WTC11 (cell line): ENCODE measurements around the gene IRF2. TPM values are rescaled to one million over a fixed set of nuclear protein-coding genes. Genes with fewer than 3 reads are reported as not detected.
A peak's percentile ranks its signal among the peaks of the same experiment; 100 is the strongest.

Experiments
- ATAC-seq: fragments of 200-7000 bp; cut with Tn5 transposase; 2 replicates; pipeline ENCODE4 v1.10.0; 2021; ENCODE audit warnings: mild to moderate bottlenecking, moderate library complexity
- CTCF ChIA-PET: fragments of 300-600 bp; sonication (Branson Sonifier 250); formaldehyde crosslinking; loops from one replicate; lab custom pipeline; 2021; ENCODE audit warnings: antibody characterized with exemption; lab: Charles Lee
- POLR2A ChIA-PET: fragments of 350-600 bp; sonication (Branson Sonifier 250); formaldehyde crosslinking; loops from one replicate; lab custom pipeline; 2021; ENCODE audit warnings: antibody characterized with exemption; lab: Charles Lee
- DNase-seq: peaks from one replicate; pipeline ENCODE4 v3.0.0; 2021; ENCODE audit warnings: low spot score
- H3K27ac Mint-ChIP-seq: 2 replicates; pipeline ENCODE4 v1.8.0; 2021; ENCODE audit warnings: mixed read lengths
- H3K27me3 Mint-ChIP-seq: 2 replicates; pipeline ENCODE4 v1.8.0; 2021; ENCODE audit warnings: low read depth, mild to moderate bottlenecking, moderate library complexity, mixed read lengths
- H3K36me3 Mint-ChIP-seq: 2 replicates; pipeline ENCODE4 v1.8.0; 2021; ENCODE audit warnings: mixed read lengths
- H3K4me1 Mint-ChIP-seq: 2 replicates; pipeline ENCODE4 v1.8.0; 2022; ENCODE audit warnings: mixed read lengths
- H3K4me3 Mint-ChIP-seq: 2 replicates; pipeline ENCODE4 v1.8.0; 2021; ENCODE audit warnings: mild to moderate bottlenecking, moderate library complexity, mixed read lengths
- H3K9me3 Mint-ChIP-seq: 2 replicates; pipeline ENCODE4 v1.8.0; 2021; ENCODE audit warnings: mixed read lengths
- ELF4 ChIP-seq: sonication (generic); formaldehyde crosslinking; IDR thresholded peaks from 2 replicates; pipeline ENCODE4 v1.8.1; 2022; ENCODE audit warnings: low read depth, mild to moderate bottlenecking, moderate library complexity, missing genetic modification reagents
- ERG ChIP-seq: fragments of 250-450 bp; sonication (Bioruptor Pico); IDR thresholded peaks from 2 replicates; pipeline ENCODE4 v1.8.0; 2021; ENCODE audit warnings: mild to moderate bottlenecking
- ESRRA ChIP-seq: sonication (generic); formaldehyde crosslinking; IDR thresholded peaks from 2 replicates; pipeline ENCODE4 v1.8.1; 2022; ENCODE audit warnings: mild to moderate bottlenecking, missing genetic modification reagents, borderline replicate concordance
- GABPB1 ChIP-seq: sonication (generic); formaldehyde crosslinking; IDR thresholded peaks from 2 replicates; pipeline ENCODE4 v1.8.1; 2023; ENCODE audit warnings: mild to moderate bottlenecking, missing genetic modification reagents
- JUN ChIP-seq: sonication (generic); formaldehyde crosslinking; IDR thresholded peaks from 2 replicates; pipeline ENCODE4 v1.8.0; 2023; ENCODE audit warnings: mild to moderate bottlenecking, missing genetic modification reagents
- MXD4 ChIP-seq: fragments of 250-450 bp; sonication (Bioruptor Pico); IDR thresholded peaks from 2 replicates; pipeline ENCODE4 v1.8.0; 2021; ENCODE audit warnings: mild to moderate bottlenecking, moderate library complexity, borderline replicate concordance
- NFE2L1 ChIP-seq: sonication (generic); formaldehyde crosslinking; IDR thresholded peaks from 2 replicates; pipeline ENCODE4 v1.8.1; 2023; ENCODE audit warnings: missing genetic modification reagents
- NFYB ChIP-seq: sonication (generic); formaldehyde crosslinking; conservative IDR thresholded peaks from 2 replicates; pipeline ENCODE4 v1.8.0; 2022; ENCODE audit warnings: low read depth, missing genetic modification reagents
- RELA ChIP-seq: sonication (generic); formaldehyde crosslinking; IDR thresholded peaks from 2 replicates; pipeline ENCODE4 v1.8.1; 2022; ENCODE audit warnings: missing genetic modification reagents, mild to moderate bottlenecking, borderline replicate concordance
- ZNF396 ChIP-seq: fragments of 250-450 bp; sonication (Bioruptor Pico); IDR thresholded peaks from 2 replicates; pipeline ENCODE4 v1.8.0; 2021; ENCODE audit warnings: mild to moderate bottlenecking, moderate library complexity, borderline replicate concordance
- total RNA-seq: library from RNA; stranded (reverse); gene quantifications from 3 replicates; pipeline ENCODE4 v1.2.3, GENCODE V29; 2021
- TF ChIP-seq, protein P1 (sequence below): fragments of 250-450 bp; sonication (Bioruptor Pico); IDR thresholded peaks from 2 replicates; pipeline ENCODE4 v1.9.0; 2021; ENCODE audit warnings: mild to moderate bottlenecking
- TF ChIP-seq, protein P2 (sequence below): sonication (generic); formaldehyde crosslinking; IDR thresholded peaks from 2 replicates; pipeline ENCODE4 v1.8.1; 2023; ENCODE audit warnings: mild to moderate bottlenecking, missing genetic modification reagents
- TF ChIP-seq, protein P3 (sequence below): sonication (generic); formaldehyde crosslinking; IDR thresholded peaks from 2 replicates; pipeline ENCODE4 v1.8.1; 2023; ENCODE audit warnings: mild to moderate bottlenecking, missing genetic modification reagents, moderate library complexity
- TF ChIP-seq, protein P4 (sequence below): sonication (generic); formaldehyde crosslinking; IDR thresholded peaks from 2 replicates; pipeline ENCODE4 v1.8.1; 2023; ENCODE audit warnings: mild to moderate bottlenecking, missing genetic modification reagents, moderate library complexity
- TF ChIP-seq, protein P5 (sequence below): sonication (generic); formaldehyde crosslinking; IDR thresholded peaks from 2 replicates; pipeline ENCODE4 v1.8.1; 2022; ENCODE audit warnings: low read depth, mild to moderate bottlenecking, moderate library complexity, missing genetic modification reagents, borderline replicate concordance
- TF ChIP-seq, protein P6 (sequence below): sonication (generic); formaldehyde crosslinking; IDR thresholded peaks from 2 replicates; pipeline ENCODE4 v1.8.0; 2022; ENCODE audit warnings: mild to moderate bottlenecking, missing genetic modification reagents

IRF2 gene
- total RNA-seq, 1 experiment from 2014 or later, result 11.8 TPM

DNA sequence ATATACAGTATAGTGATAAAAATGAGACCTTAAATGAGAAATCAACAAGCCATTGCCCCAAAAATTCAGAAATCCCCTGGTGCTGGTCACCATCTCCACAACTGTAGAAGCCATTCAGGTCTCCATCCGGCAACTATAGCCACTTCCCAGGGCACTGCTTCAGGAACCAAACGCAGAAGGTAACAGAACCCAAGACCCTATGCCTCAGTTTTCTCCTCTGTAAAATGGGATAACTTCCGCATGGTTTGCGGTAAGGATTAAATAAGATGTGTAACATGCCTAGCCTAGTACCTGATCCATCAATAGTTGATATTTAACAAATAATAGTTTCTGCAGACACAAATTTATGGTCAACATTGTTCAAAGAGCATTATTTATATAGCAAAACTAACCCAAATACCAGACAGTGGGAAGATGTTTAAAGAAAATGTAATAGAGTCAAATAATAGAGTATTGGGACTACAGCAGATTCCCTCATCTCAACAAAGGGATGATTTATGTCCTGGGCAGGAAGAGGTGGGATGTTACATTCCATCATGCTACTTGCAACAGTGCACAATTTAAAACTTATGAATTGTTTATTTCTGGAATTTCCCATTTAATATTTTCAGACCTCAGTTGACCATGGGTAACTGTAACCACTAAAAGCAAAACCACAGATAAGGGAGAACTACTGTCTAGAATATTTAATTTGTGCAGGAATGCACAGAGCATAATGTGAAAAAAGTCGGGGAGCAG, 30.0 kb downstream of the IRF2 start:
- Mint-ChIP-seq H3K4me1 (peaks cover 87% of the 10 kb centered on the region), H3K27me3 (no peaks in the 10 kb centered on the region), H3K4me3 (no peak overlapping the region), H3K27ac (no peak overlapping the region), H3K36me3 (no peaks in the 10 kb centered on the region), H3K9me3 (no peaks in the 10 kb centered on the region)
- TF ChIP-seq MXD4 (no peak), ELF4 (CRISPR knock-in tag) (no peak), GABPB1 (CRISPR knock-in tag) (no peak), NFYB (CRISPR knock-in tag) (no peak), ZNF396 (CRISPR knock-in tag) (no peak), NFE2L1 (CRISPR knock-in tag) (no peak), ESRRA (CRISPR knock-in tag) (no peak), ERG (CRISPR knock-in tag) (no peak), JUN (CRISPR knock-in tag) (no peak)
- TF ChIP-seq, protein P1, sequence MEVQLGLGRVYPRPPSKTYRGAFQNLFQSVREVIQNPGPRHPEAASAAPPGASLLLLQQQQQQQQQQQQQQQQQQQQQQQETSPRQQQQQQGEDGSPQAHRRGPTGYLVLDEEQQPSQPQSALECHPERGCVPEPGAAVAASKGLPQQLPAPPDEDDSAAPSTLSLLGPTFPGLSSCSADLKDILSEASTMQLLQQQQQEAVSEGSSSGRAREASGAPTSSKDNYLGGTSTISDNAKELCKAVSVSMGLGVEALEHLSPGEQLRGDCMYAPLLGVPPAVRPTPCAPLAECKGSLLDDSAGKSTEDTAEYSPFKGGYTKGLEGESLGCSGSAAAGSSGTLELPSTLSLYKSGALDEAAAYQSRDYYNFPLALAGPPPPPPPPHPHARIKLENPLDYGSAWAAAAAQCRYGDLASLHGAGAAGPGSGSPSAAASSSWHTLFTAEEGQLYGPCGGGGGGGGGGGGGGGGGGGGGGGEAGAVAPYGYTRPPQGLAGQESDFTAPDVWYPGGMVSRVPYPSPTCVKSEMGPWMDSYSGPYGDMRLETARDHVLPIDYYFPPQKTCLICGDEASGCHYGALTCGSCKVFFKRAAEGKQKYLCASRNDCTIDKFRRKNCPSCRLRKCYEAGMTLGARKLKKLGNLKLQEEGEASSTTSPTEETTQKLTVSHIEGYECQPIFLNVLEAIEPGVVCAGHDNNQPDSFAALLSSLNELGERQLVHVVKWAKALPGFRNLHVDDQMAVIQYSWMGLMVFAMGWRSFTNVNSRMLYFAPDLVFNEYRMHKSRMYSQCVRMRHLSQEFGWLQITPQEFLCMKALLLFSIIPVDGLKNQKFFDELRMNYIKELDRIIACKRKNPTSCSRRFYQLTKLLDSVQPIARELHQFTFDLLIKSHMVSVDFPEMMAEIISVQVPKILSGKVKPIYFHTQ, result no peak
- TF ChIP-seq, protein P2, sequence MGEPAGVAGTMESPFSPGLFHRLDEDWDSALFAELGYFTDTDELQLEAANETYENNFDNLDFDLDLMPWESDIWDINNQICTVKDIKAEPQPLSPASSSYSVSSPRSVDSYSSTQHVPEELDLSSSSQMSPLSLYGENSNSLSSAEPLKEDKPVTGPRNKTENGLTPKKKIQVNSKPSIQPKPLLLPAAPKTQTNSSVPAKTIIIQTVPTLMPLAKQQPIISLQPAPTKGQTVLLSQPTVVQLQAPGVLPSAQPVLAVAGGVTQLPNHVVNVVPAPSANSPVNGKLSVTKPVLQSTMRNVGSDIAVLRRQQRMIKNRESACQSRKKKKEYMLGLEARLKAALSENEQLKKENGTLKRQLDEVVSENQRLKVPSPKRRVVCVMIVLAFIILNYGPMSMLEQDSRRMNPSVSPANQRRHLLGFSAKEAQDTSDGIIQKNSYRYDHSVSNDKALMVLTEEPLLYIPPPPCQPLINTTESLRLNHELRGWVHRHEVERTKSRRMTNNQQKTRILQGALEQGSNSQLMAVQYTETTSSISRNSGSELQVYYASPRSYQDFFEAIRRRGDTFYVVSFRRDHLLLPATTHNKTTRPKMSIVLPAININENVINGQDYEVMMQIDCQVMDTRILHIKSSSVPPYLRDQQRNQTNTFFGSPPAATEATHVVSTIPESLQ (CRISPR knock-in tag), result no peak
- TF ChIP-seq, protein P3, sequence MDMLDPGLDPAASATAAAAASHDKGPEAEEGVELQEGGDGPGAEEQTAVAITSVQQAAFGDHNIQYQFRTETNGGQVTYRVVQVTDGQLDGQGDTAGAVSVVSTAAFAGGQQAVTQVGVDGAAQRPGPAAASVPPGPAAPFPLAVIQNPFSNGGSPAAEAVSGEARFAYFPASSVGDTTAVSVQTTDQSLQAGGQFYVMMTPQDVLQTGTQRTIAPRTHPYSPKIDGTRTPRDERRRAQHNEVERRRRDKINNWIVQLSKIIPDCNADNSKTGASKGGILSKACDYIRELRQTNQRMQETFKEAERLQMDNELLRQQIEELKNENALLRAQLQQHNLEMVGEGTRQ, result no peak
- TF ChIP-seq, protein P4, sequence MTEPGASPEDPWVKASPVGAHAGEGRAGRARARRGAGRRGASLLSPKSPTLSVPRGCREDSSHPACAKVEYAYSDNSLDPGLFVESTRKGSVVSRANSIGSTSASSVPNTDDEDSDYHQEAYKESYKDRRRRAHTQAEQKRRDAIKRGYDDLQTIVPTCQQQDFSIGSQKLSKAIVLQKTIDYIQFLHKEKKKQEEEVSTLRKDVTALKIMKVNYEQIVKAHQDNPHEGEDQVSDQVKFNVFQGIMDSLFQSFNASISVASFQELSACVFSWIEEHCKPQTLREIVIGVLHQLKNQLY (CRISPR knock-in tag), result no peak
- ChIA-PET CTCF (interaction anchor here (0.6 kb wide), 1 partner anchor 652 kb away, joined by 4 read pairs; no protein-coding TSS in a partner anchor), POLR2A (interaction anchor here (0.8 kb wide), 1 partner anchor 27 kb away, joined by 4 read pairs; no protein-coding TSS in a partner anchor)
- DNase-seq, result no peak
- no peak for ATAC-seq

DNA sequence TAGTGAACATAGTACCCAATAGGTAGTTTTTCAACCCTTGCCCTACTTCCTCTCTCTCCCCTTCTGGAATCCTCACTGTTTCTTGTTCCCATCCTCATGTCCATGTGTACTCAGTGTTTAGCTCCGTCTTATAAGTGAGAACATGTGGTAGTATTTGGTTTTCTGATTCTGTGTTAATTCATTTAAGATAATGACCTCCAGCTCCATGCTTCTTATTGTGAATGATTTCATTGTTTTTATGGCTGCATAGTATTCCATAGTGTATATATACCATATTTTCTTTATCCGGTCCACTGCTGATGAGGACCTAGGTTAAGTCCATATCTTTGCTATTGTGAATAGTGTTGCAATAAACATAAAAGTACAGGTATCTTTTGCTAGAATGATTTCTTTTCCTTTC, 31.0 kb downstream of the IRF2 start:
- no peak for DNase-seq
- no peak for ATAC-seq
- peak overlapping the region; percentile 7 for H3K27ac Mint-ChIP-seq
- peaks cover 84% of the 10 kb centered on the region for H3K4me1 Mint-ChIP-seq
- H3K36me3 Mint-ChIP-seq, result no peaks in the 10 kb centered on the region
- H3K27me3 Mint-ChIP-seq, result no peaks in the 10 kb centered on the region
- no peak overlapping the region for H3K4me3 Mint-ChIP-seq
- POLR2A ChIA-PET, result no interaction called here
- CTCF ChIA-PET, result no interaction called here
- TF ChIP-seq, protein P5, sequence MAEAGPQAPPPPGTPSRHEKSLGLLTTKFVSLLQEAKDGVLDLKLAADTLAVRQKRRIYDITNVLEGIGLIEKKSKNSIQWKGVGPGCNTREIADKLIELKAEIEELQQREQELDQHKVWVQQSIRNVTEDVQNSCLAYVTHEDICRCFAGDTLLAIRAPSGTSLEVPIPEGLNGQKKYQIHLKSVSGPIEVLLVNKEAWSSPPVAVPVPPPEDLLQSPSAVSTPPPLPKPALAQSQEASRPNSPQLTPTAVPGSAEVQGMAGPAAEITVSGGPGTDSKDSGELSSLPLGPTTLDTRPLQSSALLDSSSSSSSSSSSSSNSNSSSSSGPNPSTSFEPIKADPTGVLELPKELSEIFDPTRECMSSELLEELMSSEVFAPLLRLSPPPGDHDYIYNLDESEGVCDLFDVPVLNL (CRISPR knock-in tag), result no peak
- TF ChIP-seq, protein P6, sequence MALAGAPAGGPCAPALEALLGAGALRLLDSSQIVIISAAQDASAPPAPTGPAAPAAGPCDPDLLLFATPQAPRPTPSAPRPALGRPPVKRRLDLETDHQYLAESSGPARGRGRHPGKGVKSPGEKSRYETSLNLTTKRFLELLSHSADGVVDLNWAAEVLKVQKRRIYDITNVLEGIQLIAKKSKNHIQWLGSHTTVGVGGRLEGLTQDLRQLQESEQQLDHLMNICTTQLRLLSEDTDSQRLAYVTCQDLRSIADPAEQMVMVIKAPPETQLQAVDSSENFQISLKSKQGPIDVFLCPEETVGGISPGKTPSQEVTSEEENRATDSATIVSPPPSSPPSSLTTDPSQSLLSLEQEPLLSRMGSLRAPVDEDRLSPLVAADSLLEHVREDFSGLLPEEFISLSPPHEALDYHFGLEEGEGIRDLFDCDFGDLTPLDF (CRISPR knock-in tag), result no peak
- TF ChIP-seq RELA (CRISPR knock-in tag), result no peak
- H3K9me3 Mint-ChIP-seq, result no peaks in the 10 kb centered on the region
